BJ (cell line): ENCODE measurements around the gene RALA. TPM values are rescaled to one million over a fixed set of nuclear protein-coding genes. Genes with fewer than 3 reads are reported as not detected.

Experiments
- CTCF ChIA-PET: fragments of 350-600 bp; formaldehyde crosslinking; extraction: SDS; loops from one replicate; lab custom pipeline; 2021; ENCODE audit warnings: antibody characterized with exemption, inconsistent platforms; lab: Yijun Ruan, JAX
- POLR2A ChIA-PET: fragments of 300-600 bp; sonication (Branson Sonifier 250); formaldehyde crosslinking; extraction: SDS; loops from one replicate; lab custom pipeline; 2021; ENCODE audit warnings: antibody characterized with exemption; lab: Charles Lee
- DNase-seq: peaks from one replicate; pipeline ENCODE4 v3.0.0-alpha.2; 2011; ENCODE audit warnings: low read depth
- H3K27me3 ChIP-seq: 2 replicates; pipeline ENCODE4 v1.6.0; 2011; ENCODE audit warnings: low read length; ENCODE audit not compliant: control insufficient read depth, insufficient read depth
- H3K36me3 ChIP-seq: 2 replicates; pipeline ENCODE4 v1.5.1; 2011; ENCODE audit warnings: low read length; ENCODE audit not compliant: control insufficient read depth, insufficient read depth
- H3K4me3 ChIP-seq: 2 replicates; pipeline ENCODE4 v1.5.1; 2011; ENCODE audit warnings: low read depth, mild to moderate bottlenecking, control low read depth, low read length
- polyA plus RNA-seq: library from polyadenylated mRNA; depleted of rRNA; stranded (reverse); fragments of >200 nt; gene quantifications from 2 replicates; pipeline ENCODE4 v1.2.3, GENCODE V29; 2011
- TF ChIP-seq, protein P1 (sequence below): IDR thresholded peaks from 2 replicates; pipeline ENCODE4 v1.5.1; 2011; ENCODE audit warnings: low read depth, mild to moderate bottlenecking, control low read depth, inconsistent platforms, low read length, moderate library complexity; ENCODE audit not compliant: insufficient read depth

RALA gene
- polyA plus RNA-seq, 1 experiment: 14.9 TPM

DNA sequence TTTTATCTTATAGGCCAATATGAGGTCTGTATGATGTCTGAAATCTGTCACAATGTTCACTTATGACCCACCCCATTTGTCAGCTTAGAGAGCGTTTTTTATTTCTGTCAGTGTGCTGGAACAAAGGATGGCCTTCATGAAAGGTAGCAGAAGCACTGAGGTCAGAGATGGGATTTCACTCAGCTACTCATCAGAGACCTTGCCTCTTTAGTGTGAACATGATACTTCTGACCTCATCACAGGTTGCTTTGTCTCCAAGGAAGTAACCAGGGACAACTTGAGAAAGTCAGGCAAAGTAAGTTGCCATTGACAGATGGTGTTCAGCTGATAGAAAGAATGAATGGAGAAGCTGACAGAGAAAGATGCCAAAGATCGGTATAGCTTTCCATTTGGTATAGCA is 40.8 kb upstream of the RALA start:
- ChIA-PET POLR2A (interaction anchor here (0.6 kb wide), 1 partner anchor 163 kb away, joined by 3 read pairs; no protein-coding TSS in a partner anchor), CTCF (interaction anchor here (0.7 to 11.3 kb wide), 7 partner anchors 34 to 314 kb away, joined by 3 to 287 read pairs (median 7); partner anchors contain the start of gene RALA)
- Histone ChIP-seq H3K36me3 (peaks cover 2% of the 10 kb centered on the region; the same call in 1 of the 2 replicates), H3K27me3 (no peaks in the 10 kb centered on the region), H3K4me3 (no peak overlapping the region)
- DNase-seq: no peak
- TF ChIP-seq, protein P1, sequence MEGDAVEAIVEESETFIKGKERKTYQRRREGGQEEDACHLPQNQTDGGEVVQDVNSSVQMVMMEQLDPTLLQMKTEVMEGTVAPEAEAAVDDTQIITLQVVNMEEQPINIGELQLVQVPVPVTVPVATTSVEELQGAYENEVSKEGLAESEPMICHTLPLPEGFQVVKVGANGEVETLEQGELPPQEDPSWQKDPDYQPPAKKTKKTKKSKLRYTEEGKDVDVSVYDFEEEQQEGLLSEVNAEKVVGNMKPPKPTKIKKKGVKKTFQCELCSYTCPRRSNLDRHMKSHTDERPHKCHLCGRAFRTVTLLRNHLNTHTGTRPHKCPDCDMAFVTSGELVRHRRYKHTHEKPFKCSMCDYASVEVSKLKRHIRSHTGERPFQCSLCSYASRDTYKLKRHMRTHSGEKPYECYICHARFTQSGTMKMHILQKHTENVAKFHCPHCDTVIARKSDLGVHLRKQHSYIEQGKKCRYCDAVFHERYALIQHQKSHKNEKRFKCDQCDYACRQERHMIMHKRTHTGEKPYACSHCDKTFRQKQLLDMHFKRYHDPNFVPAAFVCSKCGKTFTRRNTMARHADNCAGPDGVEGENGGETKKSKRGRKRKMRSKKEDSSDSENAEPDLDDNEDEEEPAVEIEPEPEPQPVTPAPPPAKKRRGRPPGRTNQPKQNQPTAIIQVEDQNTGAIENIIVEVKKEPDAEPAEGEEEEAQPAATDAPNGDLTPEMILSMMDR: no peak

DNA sequence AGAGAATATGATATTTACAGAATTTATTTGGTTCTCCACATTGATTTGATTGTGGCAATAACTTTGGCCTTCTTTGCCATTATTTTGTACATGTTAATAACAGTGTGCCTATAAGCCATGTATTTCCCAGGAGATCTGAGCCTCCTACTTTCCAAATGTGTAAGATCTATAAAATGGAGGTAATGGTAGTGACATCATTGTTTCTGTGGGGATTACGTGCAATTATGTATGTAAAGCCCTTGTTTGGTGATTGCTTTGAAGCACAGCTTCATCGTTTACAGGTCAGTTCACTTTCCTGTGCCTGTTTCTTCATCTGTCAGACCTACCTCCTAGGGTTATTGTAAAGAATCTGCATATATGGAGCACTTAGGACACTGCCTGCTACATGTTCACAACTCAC is 39.8 kb upstream of the RALA start:
- TF ChIP-seq, protein P1: no peak
- ChIA-PET POLR2A (no interaction called here), CTCF (interaction anchor here (11.3 kb wide), 1 partner anchor 162 kb away, joined by 287 read pairs; no protein-coding TSS in a partner anchor)
- no peak for DNase-seq
- H3K27me3 ChIP-seq: no peaks in the 10 kb centered on the region
- H3K36me3 ChIP-seq: no peaks in the 10 kb centered on the region
- no peak overlapping the region for H3K4me3 ChIP-seq

DNA sequence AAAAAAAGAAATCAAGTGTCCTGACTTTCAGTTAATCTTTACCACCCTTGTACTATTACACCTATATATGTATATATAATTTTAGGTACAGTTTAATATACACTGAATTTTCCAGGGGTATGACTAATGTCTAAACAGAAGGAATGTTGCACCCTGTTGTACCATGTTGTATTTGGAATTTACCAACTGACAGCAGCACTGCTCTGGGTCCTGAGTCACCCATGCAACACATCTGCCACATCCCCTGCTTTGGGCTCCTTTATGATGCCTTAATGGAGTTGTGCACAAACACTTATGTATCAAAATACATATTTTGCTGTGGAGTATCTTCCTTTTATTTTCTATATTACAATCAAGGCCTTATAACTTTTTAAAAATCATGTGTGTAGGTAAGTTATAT is 36.0 kb upstream of the RALA start:
- CTCF ChIA-PET: interaction anchor here (1.2 kb wide), 1 partner anchor 158 kb away, joined by 5 read pairs; no protein-coding TSS in a partner anchor
- Histone ChIP-seq H3K36me3 (no peaks in the 10 kb centered on the region), H3K27me3 (no peaks in the 10 kb centered on the region), H3K4me3 (no peak overlapping the region)
- DNase-seq: no peak
- POLR2A ChIA-PET: no interaction called here
- TF ChIP-seq, protein P1: no peak

DNA sequence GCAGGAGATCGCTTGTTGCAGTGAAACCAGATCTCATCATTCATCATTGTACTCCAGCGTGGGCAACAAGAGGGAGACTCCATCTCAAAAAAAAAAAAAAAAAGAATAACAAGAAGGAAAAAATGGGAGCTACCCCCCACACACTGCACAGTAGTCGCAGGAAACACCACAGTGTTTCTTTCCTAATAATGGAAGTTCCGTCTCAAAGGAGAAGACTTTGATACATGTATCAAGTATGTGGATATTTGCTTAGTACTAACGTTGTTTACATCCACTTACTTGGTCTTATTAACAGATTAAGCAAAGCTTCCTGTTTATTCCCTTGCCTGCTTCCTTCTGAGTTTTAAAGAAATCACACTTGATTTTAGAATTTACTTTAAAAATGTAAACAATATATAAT is 35.0 kb upstream of the RALA start:
- ChIA-PET CTCF (interaction anchor here (1.1 to 3.0 kb wide), 3 partner anchors 9 to 160 kb away, joined by 3 to 14 read pairs (median 5); no protein-coding TSS in a partner anchor), POLR2A (no interaction called here)
- Histone ChIP-seq H3K36me3 (no peaks in the 10 kb centered on the region), H3K4me3 (no peak overlapping the region), H3K27me3 (no peaks in the 10 kb centered on the region)
- TF ChIP-seq, protein P1: no peak
- no peak for DNase-seq

DNA sequence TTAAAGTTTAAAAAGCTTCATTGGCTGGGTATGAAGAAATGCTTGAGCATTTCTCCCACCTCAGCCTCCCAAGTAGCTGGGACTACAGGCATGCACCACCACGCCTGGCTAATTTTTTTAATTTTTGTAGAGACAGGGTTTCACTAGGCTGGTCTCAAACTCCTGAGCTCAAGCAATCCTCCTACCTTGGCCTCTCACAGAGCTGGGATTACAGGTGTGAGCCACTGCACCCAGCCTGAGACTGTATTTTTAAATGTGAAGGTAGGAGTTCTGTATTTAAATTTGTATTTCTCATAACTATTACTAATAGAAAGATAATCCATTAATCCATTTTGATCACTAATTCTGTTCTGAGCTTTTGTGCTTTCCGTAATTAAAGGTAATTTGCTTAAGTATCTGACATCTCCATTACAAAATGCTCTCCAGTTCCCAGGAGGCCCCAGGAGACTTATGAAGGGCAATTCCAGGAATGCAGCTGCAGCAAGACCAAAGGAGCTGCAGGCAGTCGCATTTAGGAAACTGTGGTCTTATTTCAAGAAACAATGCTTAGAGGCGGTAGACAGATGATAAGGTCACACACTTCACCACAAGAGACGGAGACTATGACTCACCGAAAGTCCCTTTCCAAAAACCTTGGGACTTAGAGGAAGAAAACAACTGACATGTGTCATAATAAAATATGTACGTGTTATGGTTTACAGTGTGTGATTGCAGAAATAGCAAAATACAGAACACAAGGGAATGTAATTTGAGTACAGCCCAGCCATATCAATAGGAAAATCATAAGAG is 33.9 kb upstream of the RALA start:
- ChIA-PET CTCF (interaction anchor here (0.6 to 3.0 kb wide), 5 partner anchors 10 to 159 kb away, joined by 3 to 14 read pairs (median 3); no protein-coding TSS in a partner anchor), POLR2A (no interaction called here)
- DNase-seq: peak; percentile 70
- no peak overlapping the region for H3K4me3 ChIP-seq
- H3K36me3 ChIP-seq: no peaks in the 10 kb centered on the region
- TF ChIP-seq, protein P1: no peak
- H3K27me3 ChIP-seq: no peaks in the 10 kb centered on the region
